ENCODE data around the gene GPR37L1.

The GPR37L1 gene

DNA sequence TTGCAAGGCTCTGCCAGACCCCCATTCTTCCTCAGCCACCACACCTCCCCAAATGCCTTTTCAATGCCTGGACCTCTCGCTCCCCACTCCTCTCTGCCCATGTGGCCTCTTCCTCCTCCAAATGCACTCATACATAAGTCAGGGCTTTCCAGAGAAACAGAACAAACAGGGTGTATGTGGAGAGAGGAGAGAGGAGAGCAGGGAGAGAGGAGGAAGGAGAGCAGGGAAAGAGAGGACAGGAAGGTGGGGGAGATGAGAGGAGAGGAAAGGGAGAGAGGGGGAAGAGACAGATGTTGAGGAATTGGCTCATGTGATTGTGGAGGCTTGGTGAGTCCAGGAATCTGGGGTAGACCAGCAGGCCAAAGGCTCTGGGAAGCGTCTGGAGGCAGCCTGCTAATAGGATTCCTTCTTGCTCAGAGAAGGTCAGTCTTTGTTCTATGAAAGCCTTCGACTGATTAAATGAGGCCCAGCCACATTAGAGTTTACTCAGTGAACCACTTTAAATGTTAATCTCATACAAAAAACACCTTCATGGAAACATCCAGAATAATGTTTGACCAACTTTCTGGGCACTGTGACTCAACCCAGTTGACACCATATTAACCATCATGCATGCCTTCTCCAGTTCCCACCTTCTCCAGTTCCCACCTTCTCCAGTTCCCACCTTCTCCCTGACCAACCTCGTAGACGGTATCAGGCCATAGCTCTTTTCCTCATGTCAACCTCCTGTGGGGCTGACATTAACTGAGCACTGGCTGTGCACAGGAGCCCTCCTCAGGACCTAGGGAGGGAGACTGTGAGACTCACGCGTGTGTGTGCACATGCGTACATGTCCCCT is 59.5 kb downstream of the GPR37L1 start:
- no peak overlapping the region for H3K4me3 ChIP-seq (ENCODE audit: low read length)
- DNase-seq (ENCODE audit: low read depth, low spot score) = no peak

Measured in Jurkat, Clone E6-1 (cell line).